WI38 (cell line): ENCODE measurements around the gene QKI.

Experiments
- H3K4me3 ChIP-seq: 2 replicates; pipeline ENCODE4 v1.5.1; 2011; ENCODE audit warnings: low read depth, mild to moderate bottlenecking, control low read depth, low read length
- TF ChIP-seq, protein P1 (sequence below): IDR thresholded peaks from 2 replicates; pipeline ENCODE4 v1.5.1; 2012; ENCODE audit warnings: low read depth, mild to moderate bottlenecking, control low read depth, low read length

QKI gene

DNA sequence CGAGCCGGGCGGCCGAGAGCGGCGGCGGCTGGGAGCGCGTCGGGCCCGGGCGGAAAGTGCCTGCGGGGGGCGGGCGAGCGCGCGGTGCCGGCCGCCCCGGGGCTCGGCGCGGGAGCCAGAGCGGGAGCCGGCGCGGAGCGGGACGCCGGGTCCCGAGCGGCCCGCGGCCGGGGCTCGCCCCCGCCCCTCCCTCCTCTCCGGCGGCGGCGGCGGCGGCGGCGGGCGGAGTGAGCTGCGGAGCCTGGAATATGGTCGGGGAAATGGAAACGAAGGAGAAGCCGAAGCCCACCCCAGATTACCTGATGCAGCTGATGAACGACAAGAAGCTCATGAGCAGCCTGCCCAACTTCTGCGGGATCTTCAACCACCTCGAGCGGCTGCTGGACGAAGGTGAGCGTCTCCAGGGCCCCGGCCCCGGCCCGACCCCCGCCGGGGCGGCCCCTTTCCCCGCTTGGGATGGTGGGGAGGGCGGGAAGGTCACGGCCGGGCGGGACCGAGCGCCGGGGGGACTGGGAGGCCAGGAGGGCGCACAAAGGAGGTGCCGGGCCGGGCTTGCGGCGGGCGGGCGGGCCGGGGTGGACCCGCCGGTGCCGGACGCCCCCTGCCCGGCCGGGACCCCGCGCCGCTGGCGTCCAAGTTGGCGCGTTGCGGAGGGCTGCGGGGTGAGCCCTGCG, 565 bp downstream of the QKI start:
- TF ChIP-seq, protein P1, sequence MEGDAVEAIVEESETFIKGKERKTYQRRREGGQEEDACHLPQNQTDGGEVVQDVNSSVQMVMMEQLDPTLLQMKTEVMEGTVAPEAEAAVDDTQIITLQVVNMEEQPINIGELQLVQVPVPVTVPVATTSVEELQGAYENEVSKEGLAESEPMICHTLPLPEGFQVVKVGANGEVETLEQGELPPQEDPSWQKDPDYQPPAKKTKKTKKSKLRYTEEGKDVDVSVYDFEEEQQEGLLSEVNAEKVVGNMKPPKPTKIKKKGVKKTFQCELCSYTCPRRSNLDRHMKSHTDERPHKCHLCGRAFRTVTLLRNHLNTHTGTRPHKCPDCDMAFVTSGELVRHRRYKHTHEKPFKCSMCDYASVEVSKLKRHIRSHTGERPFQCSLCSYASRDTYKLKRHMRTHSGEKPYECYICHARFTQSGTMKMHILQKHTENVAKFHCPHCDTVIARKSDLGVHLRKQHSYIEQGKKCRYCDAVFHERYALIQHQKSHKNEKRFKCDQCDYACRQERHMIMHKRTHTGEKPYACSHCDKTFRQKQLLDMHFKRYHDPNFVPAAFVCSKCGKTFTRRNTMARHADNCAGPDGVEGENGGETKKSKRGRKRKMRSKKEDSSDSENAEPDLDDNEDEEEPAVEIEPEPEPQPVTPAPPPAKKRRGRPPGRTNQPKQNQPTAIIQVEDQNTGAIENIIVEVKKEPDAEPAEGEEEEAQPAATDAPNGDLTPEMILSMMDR, result no peak
- peak overlapping the region; percentile 77 for H3K4me3 ChIP-seq

DNA sequence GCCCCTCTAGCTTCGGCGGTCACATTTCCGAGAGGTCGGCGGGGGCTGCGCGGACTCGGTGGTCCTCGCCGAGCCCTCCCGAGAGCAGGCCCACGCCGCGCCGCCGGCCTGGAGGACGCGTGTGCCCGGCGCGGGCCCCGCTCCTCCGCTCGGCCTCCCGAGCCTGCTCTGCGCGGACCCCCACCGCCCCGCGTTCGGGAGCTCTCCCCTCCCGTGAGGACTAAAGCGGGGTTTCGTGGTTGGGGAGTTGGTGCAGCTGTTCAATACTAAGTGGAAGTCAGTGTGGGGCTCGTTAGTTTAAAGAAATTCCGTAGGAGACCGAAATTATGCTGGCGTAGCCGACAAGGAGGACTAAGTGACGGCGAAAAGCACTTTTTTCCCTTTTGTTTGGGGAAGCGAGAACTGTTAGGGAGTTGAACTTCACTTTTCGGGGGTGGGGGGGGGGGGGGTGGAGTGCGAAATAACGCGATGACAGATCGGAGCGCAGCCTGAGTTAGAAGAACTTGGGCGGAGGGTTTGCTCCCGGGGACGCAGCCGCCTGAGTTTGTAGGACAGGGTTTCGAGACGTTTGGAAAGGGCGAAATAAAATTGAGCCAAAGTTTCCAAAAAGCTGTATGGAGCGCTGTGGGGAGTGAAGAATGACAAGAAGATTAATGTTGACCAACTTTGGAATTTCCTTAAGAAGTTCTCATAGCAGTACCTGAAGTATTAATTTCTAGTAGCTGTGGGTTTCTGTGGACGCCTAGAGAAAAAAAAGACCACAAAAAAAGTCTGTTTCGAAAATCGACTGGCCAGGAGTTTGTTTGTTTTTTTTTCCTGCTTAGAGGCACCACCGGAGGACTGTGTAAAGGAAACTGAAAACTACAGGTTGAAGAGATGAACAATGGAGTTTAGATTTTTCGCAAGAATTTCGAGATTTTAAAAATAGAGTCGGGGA, 1.4 kb downstream of the QKI start:
- TF ChIP-seq, protein P1, result no peak
- H3K4me3 ChIP-seq, result peak overlapping the region; percentile 77

DNA sequence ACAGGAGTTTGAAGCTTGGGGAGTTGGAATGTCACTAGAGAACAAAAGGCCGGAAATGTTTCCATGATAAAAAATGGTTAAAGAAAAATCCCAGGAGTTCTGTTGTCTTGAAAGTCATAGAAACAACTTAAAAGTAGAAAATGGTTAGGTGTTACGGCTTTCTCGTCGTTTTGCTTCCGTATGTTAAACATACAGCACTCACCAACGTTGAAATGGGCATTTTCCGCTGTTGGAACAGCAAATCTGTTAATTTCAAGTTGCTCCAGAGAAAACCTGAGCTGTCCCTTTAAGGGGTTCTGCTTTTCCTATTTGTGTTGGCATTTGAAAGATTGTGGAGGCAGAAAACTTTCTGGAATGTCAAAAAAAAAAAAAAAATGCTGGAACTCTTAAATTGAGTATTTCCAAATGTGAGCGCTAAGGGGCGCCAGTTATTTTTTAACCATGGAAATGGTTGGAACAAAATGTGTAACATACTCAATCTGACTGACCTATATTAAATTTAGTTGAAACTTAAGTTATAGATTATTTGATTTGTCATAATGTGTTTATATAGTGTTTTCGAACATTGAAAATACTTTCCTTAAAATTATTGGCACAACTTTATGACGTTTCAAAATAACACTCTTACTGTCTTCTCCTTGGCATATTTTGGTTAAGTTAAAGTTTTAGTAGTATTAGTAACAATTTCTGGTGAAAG, 2.2 kb downstream of the QKI start:
- H3K4me3 ChIP-seq, result peak overlapping the region; percentile 77
- TF ChIP-seq, protein P1, result peak; percentile 27; the same call in 1 of the 2 replicates

DNA sequence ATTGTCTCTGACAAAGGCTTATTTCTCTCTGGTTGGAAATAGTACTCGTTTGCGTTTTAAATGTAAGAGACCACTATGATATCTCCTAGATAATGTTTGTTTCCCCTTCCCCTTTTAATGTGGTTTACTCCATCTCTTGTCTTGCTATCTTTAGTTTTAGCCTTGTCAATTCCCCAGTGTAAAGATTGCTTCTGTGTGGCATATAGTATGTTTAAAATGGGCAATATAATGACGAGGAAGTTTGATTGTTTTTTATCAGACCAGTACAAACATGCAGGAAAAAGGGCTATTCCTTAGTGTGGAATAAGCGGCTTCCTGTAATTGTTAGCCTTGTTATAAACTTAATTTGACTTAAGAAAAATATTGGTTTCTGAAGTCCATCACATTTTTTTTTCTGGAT, 3.1 kb downstream of the QKI start:
- H3K4me3 ChIP-seq, result peak overlapping the region; percentile 77
- TF ChIP-seq, protein P1, result no peak

DNA sequence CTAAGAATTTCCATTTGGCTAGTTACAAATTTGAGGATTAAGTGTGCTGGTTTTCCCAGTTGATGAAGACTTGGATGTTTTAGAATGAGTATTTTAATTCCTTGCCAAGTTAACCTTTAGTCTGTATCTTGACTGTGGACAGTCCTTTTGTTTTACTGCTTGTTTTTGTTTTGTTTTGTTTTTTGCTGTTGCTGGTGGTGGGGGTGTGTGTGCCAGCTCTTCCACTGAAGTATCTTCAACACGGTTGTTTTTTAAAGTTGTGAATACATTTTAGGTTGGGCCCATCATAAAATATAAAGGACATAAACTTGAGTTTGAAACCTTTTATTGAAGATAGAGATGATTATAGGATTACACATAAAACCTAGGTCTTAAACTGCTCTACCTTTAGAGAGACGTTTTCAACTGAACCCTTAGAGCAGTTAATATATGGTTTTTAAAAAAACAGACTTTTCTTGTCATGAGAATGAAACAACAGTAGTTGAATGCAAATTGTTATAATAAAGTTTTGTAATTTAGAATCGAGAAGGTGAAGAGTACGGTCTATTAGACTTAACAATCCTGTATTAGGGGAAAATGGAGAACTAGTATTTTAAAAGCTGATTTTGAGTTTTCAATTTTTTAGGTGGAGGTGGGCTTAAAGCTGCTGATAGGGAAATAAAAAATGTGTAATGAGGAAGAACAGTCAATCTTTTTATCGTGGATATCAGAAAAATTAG, 4.0 kb downstream of the QKI start:
- peak overlapping the region; percentile 41 for H3K4me3 ChIP-seq
- TF ChIP-seq, protein P1, result no peak

DNA sequence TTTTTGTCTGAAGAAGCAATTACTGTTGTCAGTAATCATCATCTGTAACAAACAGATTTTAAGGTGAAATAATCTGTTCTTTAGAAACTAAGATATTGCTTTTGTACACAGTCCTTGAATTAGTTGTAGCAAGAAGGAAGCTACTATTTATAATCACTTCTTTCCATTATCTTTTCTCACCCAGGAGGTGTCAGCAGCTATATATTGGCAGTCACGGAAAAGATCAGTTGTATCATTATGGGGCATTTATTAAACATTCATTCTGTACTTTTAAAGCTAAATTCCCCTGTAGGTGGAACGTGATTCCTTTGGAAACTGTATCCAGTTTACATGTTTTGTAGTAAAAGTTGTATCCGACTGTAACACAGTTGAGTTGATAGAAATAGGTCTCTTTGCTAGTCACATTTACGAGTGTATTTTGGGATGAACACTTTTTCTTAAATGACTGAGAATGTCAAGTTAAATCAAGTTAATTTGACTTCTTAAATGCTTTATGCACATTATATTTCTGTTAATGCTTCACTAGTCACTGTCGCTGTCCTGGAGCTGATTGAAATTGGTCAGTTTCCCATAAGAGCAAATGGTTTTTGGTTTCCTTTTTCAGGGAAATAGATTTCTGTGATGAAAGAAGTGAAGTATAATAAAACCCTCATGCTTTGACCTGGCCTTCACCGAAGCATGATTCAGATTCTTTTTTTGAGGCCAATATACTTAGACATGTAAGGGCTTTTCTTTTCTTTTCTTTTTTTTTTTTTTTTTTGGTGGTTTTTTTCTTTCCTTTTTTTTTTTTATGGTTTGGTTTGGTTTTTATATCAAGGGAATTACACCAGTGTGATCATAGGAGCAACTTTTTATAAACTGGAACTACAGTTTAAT, 5.1 kb downstream of the QKI start:
- peak overlapping the region; percentile 43 for H3K4me3 ChIP-seq
- TF ChIP-seq, protein P1, result no peak
